Right lobe of liver (tissue), 6 donors: Measurements from ENCODE around the gene UBXN6. TPM values are rescaled to one million over a fixed set of nuclear protein-coding genes. Genes with fewer than 3 reads are reported as not detected.

Source experiments
- ATAC-seq, 4 donors: fragments of 200-7000 bp; cut with Tn5 transposase; one replicate each; pipeline ENCODE4 v1.9.1; 2020; ENCODE audit warnings: mild to moderate bottlenecking in 4 of 4, moderate library complexity in 4 of 4
- DNase-seq, 3 donors: peaks; one replicate each; pipeline ENCODE4 v3.0.0-alpha.2; 2020
- H3K27ac ChIP-seq, 3 donors: fragments of 200-600 bp; one replicate each; pipeline ENCODE4 v1.8.0; 2022
- H3K27me3 ChIP-seq, 2 donors: fragments of 200-600 bp; one replicate each; pipeline ENCODE4 v1.8.0; 2022
- H3K36me3 ChIP-seq, 4 donors: fragments of 200-600 bp; sonication (generic) in 1 of 4; one replicate each; pipeline versions ENCODE4 v1.5.1 to v1.8.0; 2017 to 2022; ENCODE audit warnings: control low read depth in 1 of 4
- H3K4me1 ChIP-seq, 4 donors: fragments of 200-600 bp; sonication (generic) in 1 of 4; one replicate each; pipeline versions ENCODE4 v1.5.1 to v1.8.0; 2017 to 2022; ENCODE audit warnings: control low read depth in 1 of 4
- H3K4me3 ChIP-seq, 3 donors: fragments of 200-600 bp; one replicate each; pipeline ENCODE4 v1.8.0; 2022
- H3K9me3 ChIP-seq, 4 donors: fragments of 200-600 bp; sonication (generic) in 1 of 4; one replicate each; pipeline versions ENCODE4 v1.5.1 to v1.8.0; 2017 to 2022; ENCODE audit warnings: control low read depth in 1 of 4
- POLR2A ChIP-seq: fragments of 450-650 bp; IDR thresholded peaks from one replicate; pipeline ENCODE4 v1.6.1; 2017; ENCODE audit warnings: antibody characterized with exemption, mild to moderate bottlenecking
- WGBS: methylation state at CpG from one replicate; pipeline ENCODE4 v1.1.6; 2018; ENCODE audit warnings: low coverage, low lambda C conversion rate; ENCODE audit not compliant: insufficient coverage; ENCODE audit errors: missing lambda C conversion rate; 5-methylcytosine and 5-hydroxymethylcytosine counted together
- intact Hi-C, 2 donors: fragments of 100-400 bp; cut with DNase I; formaldehyde crosslinking; loops; one replicate each; pipeline versions ENCODE4 v1.11.2 to v1.14.1; 2022
- microRNA-seq, 2 donors: library from miRNA; unstranded; fragments of <30 nt; microRNA quantifications; one replicate each; pipeline ENCODE4, GENCODE V29; 2019 to 2020
- small RNA-seq, 2 experiments: library from RNA; depleted of rRNA; stranded (forward); fragments of <200 nt; gene quantifications; one replicate each; pipeline ENCODE3, GENCODE V24; 2016
- total RNA-seq, 6 experiments: library from RNA; depleted of rRNA in 2 of 6; stranded (reverse); fragments of >200 nt in 2 of 6; fragmentation: NEBNext Ultra II Directional in 3 of 6; extraction: Animal tissue kit (Norgen Biotek cat#: 25700) in 3 of 6; gene quantifications; one replicate each; pipeline versions ENCODE4 v1.1.0 to v1.2.4, GENCODE V29; 2016 to 2023
- TF ChIP-seq, protein P1 (sequence below), 4 donors: fragments of 200-600 bp in 3 of 4; fragments of 450-650 bp in 1 of 4; IDR thresholded peaks; one replicate each; pipeline versions ENCODE4 v1.5.1 to v1.8.0; 2016 to 2022; ENCODE audit warnings: antibody characterized with exemption in 4 of 4, mild to moderate bottlenecking in 2 of 4
- donor health status: DM: no; HTN: yes; CAD: no.
- donor health status: DM: no; HTN: no; CAD: no.
- donor health status: DM: no; HTN: no; CAD: no.
- donor health status: DM: no; HTN: yes; CAD: no.
- donor health status: DM: no; HTN: yes; CAD: no.

UBXN6 gene
- total RNA-seq, 6 experiments from 2014 or later = 47.2 to 79.1 (median 58.8) TPM

DNA sequence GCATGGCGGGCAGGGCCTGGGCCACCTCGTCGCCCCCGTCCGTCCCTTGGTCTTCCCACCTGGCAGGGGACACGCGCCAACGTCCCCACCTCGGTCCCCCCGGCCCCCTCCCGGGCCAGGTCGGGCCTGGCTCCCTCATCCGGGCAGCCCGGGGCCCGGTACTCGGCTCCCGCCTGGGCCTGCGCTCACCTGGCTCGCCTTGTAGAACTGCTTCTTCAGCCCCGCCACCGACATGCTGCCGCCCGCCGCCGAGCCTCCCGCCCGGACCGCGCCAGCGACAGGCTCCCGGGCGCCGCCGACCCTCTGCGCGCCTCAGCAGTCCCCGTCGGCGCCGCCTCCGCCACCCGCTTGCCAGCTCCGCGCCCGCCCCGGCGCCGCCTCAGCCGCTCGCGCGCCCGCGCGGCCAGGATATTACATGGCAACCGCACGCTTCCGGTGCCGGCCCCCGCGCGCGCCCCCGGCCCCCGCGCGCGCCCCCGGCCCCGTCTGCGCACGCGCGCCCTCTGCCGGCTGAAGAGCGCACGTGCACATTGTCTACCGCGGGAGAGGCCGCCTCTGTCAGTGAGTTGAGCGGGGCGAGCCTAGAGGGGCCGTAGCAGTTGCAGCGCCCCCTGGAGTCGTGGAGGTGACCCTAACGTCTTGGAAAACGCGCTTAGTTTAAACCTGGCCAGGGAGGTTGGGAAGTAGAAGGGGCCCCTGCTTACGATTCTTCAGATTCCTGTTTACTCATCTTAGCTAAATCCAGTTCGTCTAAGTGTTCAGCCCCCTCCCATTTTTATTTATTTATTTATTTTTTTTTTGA is 57.3 kb downstream of the UBXN6 start, which contains the start of gene SH3GL1:
Gene SH3GL1 (minus strand): TSS at position 413 of the 802 bp plus-strand sequence. CDS start 179 bp downstream, at position 234.
- DNase-seq = peak; percentile 92 to 94 (median 94)
- 0% methylated on average over 6 of the region's 90 CpGs for WGBS
- Histone ChIP-seq H3K27me3 (no peaks in the 10 kb centered on the region), H3K4me3 (peak within 1 kb of the TSS; percentile 93 to 100 (median 99)), H3K9me3 (no peaks in the 10 kb centered on the region), H3K4me1 (peaks cover 0 to 36% (median 13%) of the 10 kb centered on the region in 4 donors), H3K36me3 (peaks cover 0 to 9% (median 3%) of the 10 kb centered on the region in 4 donors), H3K27ac (peak within 1 kb of the TSS; percentile 88 to 97 (median 97))
- intact Hi-C loops = loop anchor here in 1 of 2 donors (10.0 kb wide), 1 partner anchor 54 kb away; the partner anchor contains the start of gene UBXN6
- TF ChIP-seq, protein P1, sequence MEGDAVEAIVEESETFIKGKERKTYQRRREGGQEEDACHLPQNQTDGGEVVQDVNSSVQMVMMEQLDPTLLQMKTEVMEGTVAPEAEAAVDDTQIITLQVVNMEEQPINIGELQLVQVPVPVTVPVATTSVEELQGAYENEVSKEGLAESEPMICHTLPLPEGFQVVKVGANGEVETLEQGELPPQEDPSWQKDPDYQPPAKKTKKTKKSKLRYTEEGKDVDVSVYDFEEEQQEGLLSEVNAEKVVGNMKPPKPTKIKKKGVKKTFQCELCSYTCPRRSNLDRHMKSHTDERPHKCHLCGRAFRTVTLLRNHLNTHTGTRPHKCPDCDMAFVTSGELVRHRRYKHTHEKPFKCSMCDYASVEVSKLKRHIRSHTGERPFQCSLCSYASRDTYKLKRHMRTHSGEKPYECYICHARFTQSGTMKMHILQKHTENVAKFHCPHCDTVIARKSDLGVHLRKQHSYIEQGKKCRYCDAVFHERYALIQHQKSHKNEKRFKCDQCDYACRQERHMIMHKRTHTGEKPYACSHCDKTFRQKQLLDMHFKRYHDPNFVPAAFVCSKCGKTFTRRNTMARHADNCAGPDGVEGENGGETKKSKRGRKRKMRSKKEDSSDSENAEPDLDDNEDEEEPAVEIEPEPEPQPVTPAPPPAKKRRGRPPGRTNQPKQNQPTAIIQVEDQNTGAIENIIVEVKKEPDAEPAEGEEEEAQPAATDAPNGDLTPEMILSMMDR (IDR thresholded peaks at IDR 0.05) = peak; percentile 92 to 99 (median 96)
- TF ChIP-seq POLR2A = peak; percentile 94
- ATAC-seq = peak; percentile 68 to 77 (median 72)

DNA sequence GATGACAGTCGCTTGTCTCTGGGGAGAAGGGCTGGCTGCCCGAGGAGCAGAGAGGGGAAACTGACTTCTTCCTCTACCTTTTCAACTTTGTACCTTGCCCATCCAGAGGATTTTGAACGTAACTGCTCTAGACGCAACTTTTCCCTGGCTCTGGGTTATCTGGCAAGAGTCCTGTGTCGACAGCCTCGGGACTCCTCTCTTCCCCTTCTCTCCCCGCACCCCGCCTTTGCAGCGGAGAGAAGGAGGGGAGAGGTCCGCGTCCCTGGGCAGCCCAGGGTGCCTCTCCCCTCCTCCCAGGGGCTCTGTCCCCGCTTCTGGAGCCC is 57.8 kb downstream of the UBXN6 start:
- WGBS = 0% methylated on average over 3 of the region's 12 CpGs
- Histone ChIP-seq H3K36me3 (peaks cover 0 to 14% (median 6%) of the 10 kb centered on the region in 4 donors), H3K27me3 (no peaks in the 10 kb centered on the region), H3K4me3 (peak overlapping the region; percentile 93 to 100 (median 99)), H3K4me1 (peaks cover 0 to 36% (median 15%) of the 10 kb centered on the region in 4 donors), H3K9me3 (no peaks in the 10 kb centered on the region), H3K27ac (peak overlapping the region; percentile 88 to 97 (median 97))
- ATAC-seq (peak; percentile 5 to 25 (median 17)), DNase-seq (no peak)
- intact Hi-C loops = loop anchor here (10.0 kb wide), 2 partner anchors 55 to 65 kb away; partner anchors contain the start of genes STAP2 (in 1 of the 2) and UBXN6 (in 1 of the 2)
- TF ChIP-seq, protein P1 (IDR thresholded peaks at IDR 0.05) = no peak
- no peak for TF ChIP-seq POLR2A

DNA sequence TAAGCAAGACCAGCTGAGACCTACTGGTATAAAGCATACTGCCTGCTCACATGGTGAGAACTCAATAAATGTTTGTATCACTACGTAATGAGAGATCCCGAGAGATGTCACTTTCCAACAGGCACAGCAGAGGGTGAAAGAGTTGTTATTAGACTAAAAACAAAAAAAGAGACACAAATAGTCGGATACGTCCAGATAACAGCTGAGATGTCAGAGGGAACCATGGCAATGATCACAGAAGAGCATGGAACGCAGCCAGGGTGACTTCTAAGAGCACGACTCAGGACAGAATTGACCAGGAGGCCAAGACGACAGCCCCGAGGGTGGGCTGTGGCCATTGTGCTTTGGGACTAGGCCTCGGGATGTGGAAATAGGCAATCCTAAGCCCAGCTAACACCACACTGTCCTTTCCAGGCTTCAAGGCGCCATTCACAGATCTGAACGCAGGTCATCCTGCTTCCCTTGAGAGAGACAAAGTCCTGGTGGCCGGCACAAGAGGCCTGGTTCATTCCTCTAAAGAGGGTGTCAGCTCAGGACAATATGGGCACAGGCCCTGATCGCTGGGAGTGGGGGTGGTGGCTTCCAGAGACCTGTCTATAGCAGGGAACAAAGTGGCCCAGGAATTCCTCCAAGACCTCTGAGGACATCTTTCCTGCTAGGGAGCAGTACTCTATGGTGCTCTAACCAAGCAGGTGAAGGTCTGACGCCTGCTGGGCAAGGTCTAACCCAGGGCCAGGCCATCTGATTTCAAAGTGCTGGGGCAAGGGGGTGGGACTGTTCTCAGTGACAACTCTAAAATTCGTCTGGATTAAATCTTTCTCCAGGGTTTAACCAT is 60.4 kb downstream of the UBXN6 start:
- Histone ChIP-seq H3K4me3 (no peak overlapping the region), H3K4me1 (peaks cover 0 to 50% (median 20%) of the 10 kb centered on the region in 4 donors), H3K27ac (peak overlapping the region; percentile 15 to 56 (median 17)), H3K36me3 (peaks cover 0 to 17% (median 6%) of the 10 kb centered on the region in 4 donors), H3K9me3 (no peaks in the 10 kb centered on the region), H3K27me3 (no peaks in the 10 kb centered on the region)
- no peak for TF ChIP-seq POLR2A
- TF ChIP-seq, protein P1 (IDR thresholded peaks at IDR 0.05) = no peak
- 18% methylated on average over 12 of the region's 15 CpGs for whole genome bisulfite sequencing
- peak in 2 of 3 donors; percentile 20 to 52 for DNase-seq
- intact Hi-C loops = loop anchor here in 1 of 2 donors (10.0 kb wide), 1 partner anchor 62 kb away; the partner anchor contains the start of gene STAP2
- ATAC-seq = no peak

Small RNA genes within 50 kb of the gene (microRNA-seq; reads per million reads assigned to microRNA genes)
- 0.64 to 1.2 reads per million in 2 donors for gene MIR4746

Small RNA genes within 50 kb of the gene (small RNA-seq; reads per million reads assigned to genes)
- 0 reads per million in 2 experiments for gene MIR4746

Other genes starting within 250 kb of the UBXN6 start
- gene EBI3, start 228.3 kb downstream of the UBXN6 start, total RNA-seq = 1 to 10 TPM in 5 of 6 experiments, under 1 TPM in 1; 0.73 to 4.1 (median 2.0) TPM
- 10 to 100 TPM in 1 of 6 experiments, 1 to 10 TPM in 5; 6.4 to 14.1 (median 8.9) TPM for gene YJU2, start 210.7 kb downstream of the UBXN6 start, total RNA-seq
- 1 to 10 TPM; 1.7 to 9.7 (median 6.4) TPM for gene SHD, start 178.5 kb downstream of the UBXN6 start, total RNA-seq
- under 1 TPM in 2 of 6 experiments, not detected in 4; 0.24 to 0.32 TPM for gene TMIGD2, start 155.4 kb downstream of the UBXN6 start, total RNA-seq
- gene FSD1, start 153.2 kb downstream of the UBXN6 start, total RNA-seq = 1 to 10 TPM in 1 of 6 experiments, under 1 TPM in 3, not detected in 2; 0.19 to 2.2 (median 0.52) TPM
- 10 to 100 TPM; 21.4 to 51.5 (median 43.0) TPM for gene STAP2, start 119.0 kb downstream of the UBXN6 start, total RNA-seq
- 10 to 100 TPM in 5 of 6 experiments, 1 to 10 TPM in 1; 6.4 to 21.7 (median 19.6) TPM for gene MPND, start 114.2 kb downstream of the UBXN6 start, total RNA-seq
- gene SH3GL1, start 57.2 kb downstream of the UBXN6 start, total RNA-seq = 10 to 100 TPM; 22.6 to 47.7 (median 25.2) TPM
- 1 to 10 TPM; 3.1 to 9.2 (median 3.5) TPM for gene CHAF1A, start 55.2 kb downstream of the UBXN6 start, total RNA-seq
- gene HDGFL2, start 14.5 kb upstream of the UBXN6 start, total RNA-seq = 10 to 100 TPM in 5 of 6 experiments, 1 to 10 TPM in 1; 8.4 to 16.3 (median 14.0) TPM
- gene PLIN4, start 60.7 kb upstream of the UBXN6 start, total RNA-seq = 10 to 100 TPM; 28.4 to 51.2 (median 39.3) TPM
- 100 to 1,000 TPM in 4 of 6 experiments, 10 to 100 TPM in 2; 35.0 to 149 (median 117) TPM for gene PLIN5, start 77.4 kb upstream of the UBXN6 start, total RNA-seq
- gene LRG1, start 82.2 kb upstream of the UBXN6 start, total RNA-seq = 1,000 to 10,000 TPM in 2 of 6 experiments, 100 to 1,000 TPM in 4; 331 to 1,334 (median 524) TPM
- gene SEMA6B, start 101.9 kb upstream of the UBXN6 start, total RNA-seq = 1 to 10 TPM; 1.0 to 6.5 (median 2.3) TPM
- gene TNFAIP8L1, start 181.7 kb upstream of the UBXN6 start, total RNA-seq = 10 to 100 TPM; 16.6 to 26.4 (median 22.8) TPM
- 10 to 100 TPM; 58.2 to 98.7 (median 72.2) TPM for gene MYDGF, start 212.5 kb upstream of the UBXN6 start, total RNA-seq